Ishikawa (cell line): ENCODE results near the gene NOS2.

Experiments
- CEBPB ChIP-seq: IDR thresholded peaks from 2 replicates; pipeline ENCODE4 v1.6.1; 2012
- CREB1 ChIP-seq: IDR thresholded peaks from 2 replicates; pipeline ENCODE4 v1.6.1; 2012; ENCODE audit warnings: low read depth
- EGR1 ChIP-seq: IDR thresholded peaks from 2 replicates; pipeline ENCODE4 v1.6.1; 2012
- EP300 ChIP-seq: IDR thresholded peaks from 2 replicates; pipeline ENCODE4 v1.6.1; 2012; ENCODE audit warnings: borderline replicate concordance
- FOXM1 ChIP-seq: IDR thresholded peaks from 2 replicates; pipeline ENCODE4 v1.6.1; 2012; ENCODE audit warnings: low read depth, borderline replicate concordance
- MAX ChIP-seq: IDR thresholded peaks from 2 replicates; pipeline ENCODE4 v1.6.1; 2012
- NFIC ChIP-seq: IDR thresholded peaks from 2 replicates; pipeline ENCODE4 v1.6.1; 2012
- RAD21 ChIP-seq: IDR thresholded peaks from 2 replicates; pipeline ENCODE4 v1.6.1; 2012; ENCODE audit warnings: low read depth
- REST ChIP-seq: IDR thresholded peaks from 2 replicates; pipeline ENCODE4 v1.6.1; 2012; ENCODE audit warnings: low read depth, mild to moderate bottlenecking
- TAF1 ChIP-seq: IDR thresholded peaks from 2 replicates; pipeline ENCODE4 v1.6.1; 2012; ENCODE audit warnings: low read depth, mild to moderate bottlenecking
- TCF12 ChIP-seq: IDR thresholded peaks from 2 replicates; pipeline ENCODE4 v1.6.1; 2012; ENCODE audit warnings: low read depth
- TEAD4 ChIP-seq: IDR thresholded peaks from 2 replicates; pipeline ENCODE4 v1.6.1; 2012
- USF1 ChIP-seq: IDR thresholded peaks from 2 replicates; pipeline ENCODE4 v1.6.1; 2012
- YY1 ChIP-seq: IDR thresholded peaks from 2 replicates; pipeline ENCODE4 v1.6.1; 2012; ENCODE audit warnings: low read depth
- ZBTB7A ChIP-seq: IDR thresholded peaks from 2 replicates; pipeline ENCODE4 v1.6.1; 2012; ENCODE audit warnings: low read depth

The NOS2 gene

GRCh38 chr17:27817731-27818130, 17.4 kb upstream of the NOS2 start:
- TF ChIP-seq TAF1, result no peak
- TF ChIP-seq NFIC, result no peak
- no peak for TF ChIP-seq CREB1
- TF ChIP-seq USF1, result no peak
- no peak for TF ChIP-seq CEBPB
- no peak for TF ChIP-seq REST
- no peak for TF ChIP-seq EGR1
- TF ChIP-seq YY1, result no peak
- TF ChIP-seq TCF12, result no peak
- TF ChIP-seq FOXM1, result no peak
- no peak for TF ChIP-seq MAX
- no peak for TF ChIP-seq EP300
- TF ChIP-seq TEAD4, result no peak
- TF ChIP-seq ZBTB7A, result no peak
- TF ChIP-seq RAD21, result no peak

- TF ChIP-seq RAD21, result no peak
- no peak for TF ChIP-seq CREB1
- TF ChIP-seq REST, result no peak
- no peak for TF ChIP-seq NFIC
- no peak for TF ChIP-seq ZBTB7A
- TF ChIP-seq TCF12, result no peak
- no peak for TF ChIP-seq YY1
- no peak for TF ChIP-seq USF1
- no peak for TF ChIP-seq FOXM1
- no peak for TF ChIP-seq EP300
- no peak for TF ChIP-seq CEBPB
- TF ChIP-seq MAX, result no peak
- TF ChIP-seq TEAD4, result no peak
- TF ChIP-seq TAF1, result no peak
- TF ChIP-seq EGR1, result no peak
These were observed 16.6 kb upstream of the NOS2 start for GRCh38 chr17:27816946-27817345.

- no peak for TF ChIP-seq TCF12
- no peak for TF ChIP-seq TEAD4
- TF ChIP-seq FOXM1, result no peak
- no peak for TF ChIP-seq REST
- no peak for TF ChIP-seq EGR1
- TF ChIP-seq MAX, result no peak
- TF ChIP-seq ZBTB7A, result no peak
- TF ChIP-seq CREB1, result no peak
- no peak for TF ChIP-seq EP300
- no peak for TF ChIP-seq TAF1
- TF ChIP-seq CEBPB, result no peak
- no peak for TF ChIP-seq NFIC
- TF ChIP-seq USF1, result no peak
- TF ChIP-seq RAD21, result no peak
- no peak for TF ChIP-seq YY1
These were observed 11.6 kb upstream of the NOS2 start for GRCh38 chr17:27811961-27812360.
